Type B pancreatic cell (in vitro differentiated cells): ENCODE measurements around the gene COL25A1. TPM values are rescaled to one million over a fixed set of nuclear protein-coding genes. Genes with fewer than 3 reads are reported as not detected.

Source experiments
- DNase-seq: peaks from one replicate; pipeline ENCODE4 v3.0.0; 2021; ENCODE audit warnings: mixed read lengths; ENCODE audit not compliant: unreplicated experiment; ENCODE audit errors: extremely low spot score
- H3K27ac Mint-ChIP-seq: 2 replicates; pipeline ENCODE4 v1.8.0; 2021; ENCODE audit warnings: mild to moderate bottlenecking, mixed read lengths
- H3K27me3 Mint-ChIP-seq: 2 replicates; pipeline ENCODE4 v1.8.0; 2021; ENCODE audit warnings: mixed read lengths
- H3K36me3 Mint-ChIP-seq: 2 replicates; pipeline ENCODE4 v1.8.0; 2021; ENCODE audit warnings: mixed read lengths
- H3K4me1 Mint-ChIP-seq: one replicate; pipeline ENCODE4 v1.8.0; 2021; ENCODE audit warnings: mixed read lengths; ENCODE audit not compliant: unreplicated experiment
- H3K4me3 Mint-ChIP-seq: 2 replicates; pipeline ENCODE4 v1.8.0; 2021; ENCODE audit warnings: mild to moderate bottlenecking, mixed read lengths
- H3K9me3 Mint-ChIP-seq: 2 replicates; pipeline ENCODE4 v1.8.0; 2021; ENCODE audit warnings: mixed read lengths
- CTCF ChIP-seq: fragments of 200-600 bp; sonication (generic); conservative IDR thresholded peaks from 2 replicates; pipeline ENCODE4 v1.5.0; 2021; ENCODE audit warnings: antibody characterized with exemption, mild to moderate bottlenecking
- total RNA-seq: library from RNA; stranded (reverse); gene quantifications from 2 replicates; pipeline ENCODE4 v1.2.1, GENCODE V29; 2021; ENCODE audit warnings: low replicate concordance

The COL25A1 gene
- total RNA-seq, 1 donor from 2014 or later = 9.2 TPM

DNA sequence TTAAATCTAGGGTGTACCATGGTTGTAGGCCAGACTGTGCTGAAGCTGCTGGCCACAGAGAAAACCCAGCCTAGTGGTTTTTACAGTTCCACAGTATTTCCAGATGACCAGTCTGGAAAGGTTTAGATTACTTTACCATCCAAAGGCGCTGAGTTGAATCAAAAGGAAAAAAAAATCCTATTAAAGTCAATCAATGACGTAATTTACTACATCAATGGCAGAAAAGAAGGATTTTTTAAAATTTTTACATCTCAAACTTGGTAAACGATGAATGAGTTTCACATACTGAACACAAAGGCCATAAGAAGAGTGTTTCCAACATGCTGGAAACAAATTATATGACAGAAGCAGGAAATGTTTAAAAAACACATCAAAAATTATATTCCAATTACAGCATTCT, 409.0 kb downstream of the COL25A1 start:
- peaks cover 4% of the 10 kb centered on the region for H3K27me3 Mint-ChIP-seq
- H3K9me3 Mint-ChIP-seq = no peaks in the 10 kb centered on the region
- H3K4me1 Mint-ChIP-seq = peaks cover 31% of the 10 kb centered on the region
- no peaks in the 10 kb centered on the region for H3K36me3 Mint-ChIP-seq
- DNase-seq = no peak
- TF ChIP-seq CTCF = no peak
- H3K4me3 Mint-ChIP-seq = no peak overlapping the region
- no peak overlapping the region for H3K27ac Mint-ChIP-seq

DNA sequence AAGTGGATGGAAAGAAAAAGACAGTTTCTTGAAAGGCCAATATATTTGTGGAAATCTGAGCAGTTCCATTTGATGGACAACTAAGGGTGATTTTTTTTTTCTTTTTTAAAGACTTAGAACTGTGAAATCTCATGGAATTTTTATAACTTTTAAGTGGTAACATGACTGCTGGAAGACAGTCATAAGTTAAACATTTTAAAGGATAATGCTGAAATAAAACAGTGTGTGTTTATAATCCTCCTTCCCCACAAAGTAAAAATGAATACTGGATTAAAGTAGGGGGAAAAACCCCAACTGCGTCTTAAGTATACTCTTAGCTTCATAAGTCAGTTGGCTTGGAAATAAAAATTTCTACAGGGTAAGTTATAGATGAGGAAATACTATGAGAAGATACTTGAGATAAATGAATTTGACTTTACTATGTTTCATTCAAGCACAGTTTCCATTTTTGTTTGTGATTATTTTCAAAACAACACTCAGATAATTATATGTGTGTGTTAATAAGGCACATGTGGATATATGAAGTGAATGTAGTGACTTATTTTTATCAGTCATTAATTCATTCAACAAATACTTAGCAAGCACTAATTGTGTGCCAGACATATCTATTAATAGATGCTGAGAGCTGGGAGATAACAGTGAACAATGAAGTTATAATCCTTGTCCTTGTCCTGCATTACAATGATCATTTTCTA, 410.4 kb downstream of the COL25A1 start:
- Mint-ChIP-seq H3K4me1 (peaks cover 17% of the 10 kb centered on the region), H3K27ac (no peak overlapping the region), H3K9me3 (no peaks in the 10 kb centered on the region), H3K27me3 (peaks cover 4% of the 10 kb centered on the region), H3K36me3 (no peaks in the 10 kb centered on the region), H3K4me3 (no peak overlapping the region)
- no peak for TF ChIP-seq CTCF
- DNase-seq = no peak

DNA sequence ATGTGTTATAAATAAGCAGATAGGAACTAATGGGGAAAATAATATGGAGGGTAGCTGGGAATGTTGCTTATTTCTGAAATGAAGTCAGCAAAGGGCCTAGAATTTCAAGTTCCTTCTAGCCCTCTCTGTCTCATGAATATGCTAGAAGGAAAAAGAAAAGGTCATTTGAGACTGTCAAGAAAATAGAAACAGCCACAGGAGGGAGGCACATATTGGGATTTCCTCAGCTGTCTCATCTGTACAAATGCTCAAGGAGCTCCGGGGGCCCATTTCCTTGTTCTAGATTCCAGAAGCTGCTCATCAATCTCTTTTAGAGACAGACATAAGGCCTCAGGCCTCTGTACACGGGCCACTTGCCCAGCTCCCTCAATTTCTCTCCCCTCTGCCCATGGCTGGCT, 412.0 kb downstream of the COL25A1 start:
- no peak overlapping the region for H3K4me3 Mint-ChIP-seq
- H3K27ac Mint-ChIP-seq = peak overlapping the region; percentile 31
- peak; percentile 16 for TF ChIP-seq CTCF
- no peak for DNase-seq
- no peaks in the 10 kb centered on the region for H3K36me3 Mint-ChIP-seq
- H3K4me1 Mint-ChIP-seq = peaks cover 15% of the 10 kb centered on the region
- H3K27me3 Mint-ChIP-seq = peaks cover 4% of the 10 kb centered on the region
- H3K9me3 Mint-ChIP-seq = no peaks in the 10 kb centered on the region

DNA sequence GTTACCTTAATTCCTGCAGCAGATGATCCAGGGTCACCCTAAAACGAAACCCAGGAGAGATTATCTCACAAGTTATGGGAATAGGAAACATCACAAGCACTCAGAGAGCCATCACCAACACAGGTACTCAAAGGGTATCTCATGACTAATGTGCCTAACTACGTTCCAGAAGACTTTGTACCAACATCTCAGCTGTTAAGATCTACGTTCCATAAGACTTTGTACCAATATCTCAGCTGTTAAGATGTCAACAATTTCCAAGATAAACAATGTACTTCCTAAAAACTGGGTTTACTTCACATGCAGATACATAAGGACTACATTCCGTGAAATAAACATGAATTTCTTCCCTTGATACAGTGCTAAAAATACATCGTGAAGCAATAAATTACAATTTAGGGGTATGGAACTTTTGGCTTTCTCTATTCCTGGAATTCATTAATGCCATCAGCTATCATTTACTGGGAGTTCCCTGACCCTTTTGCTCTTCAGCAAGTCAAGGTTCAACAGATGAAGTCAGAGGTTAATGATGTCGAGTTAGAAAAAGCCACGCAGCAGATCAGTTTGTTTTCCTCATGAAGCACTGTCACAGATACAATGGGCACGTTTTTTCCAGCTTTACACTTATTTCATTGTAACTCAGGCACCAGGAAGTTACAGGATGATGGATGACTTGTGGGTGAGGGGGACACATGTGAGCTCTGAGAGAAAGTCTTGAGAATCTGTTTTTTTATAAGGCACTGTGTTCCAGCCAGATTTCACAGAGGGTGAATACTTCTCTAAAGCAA, 412.6 kb downstream of the COL25A1 start:
- no peak for TF ChIP-seq CTCF
- Mint-ChIP-seq H3K36me3 (no peaks in the 10 kb centered on the region), H3K27ac (peak overlapping the region; percentile 31), H3K4me3 (no peak overlapping the region), H3K9me3 (no peaks in the 10 kb centered on the region), H3K4me1 (peaks cover 15% of the 10 kb centered on the region), H3K27me3 (peaks cover 4% of the 10 kb centered on the region)
- no peak for DNase-seq

- Mint-ChIP-seq H3K9me3 (no peaks in the 10 kb centered on the region), H3K27ac (no peak overlapping the region), H3K36me3 (no peaks in the 10 kb centered on the region), H3K27me3 (peaks cover 4% of the 10 kb centered on the region), H3K4me3 (no peak overlapping the region), H3K4me1 (peaks cover 15% of the 10 kb centered on the region)
- TF ChIP-seq CTCF = no peak
- no peak for DNase-seq
These were observed 413.7 kb downstream of the COL25A1 start for GRCh38 chr4:108888769-108889168.
